SJSA1 (cell line): Measurements from ENCODE around the gene MAVS. TPM values are rescaled to one million over a fixed set of nuclear protein-coding genes. Genes with fewer than 3 reads are reported as not detected.
"Not testable (repeated sequence)": the region's sequence is repeated elsewhere in the genome, so short reads cannot be mapped to it uniquely, and the experiment has no call there.

ENCODE experiments used
- DNase-seq, 2 experiments: peaks; one replicate each; pipeline ENCODE4 v3.0.0-alpha.2; 2015 to 2020; ENCODE audit warnings: low spot score in 2 of 2, low read depth in 1 of 2
- H3K27ac ChIP-seq: fragments of 250-450 bp; sonication (Bioruptor Pico); 2 replicates; pipeline ENCODE4 v1.5.1; 2020; ENCODE audit warnings: mild to moderate bottlenecking, moderate library complexity
- H3K27me3 ChIP-seq: fragments of 250-450 bp; sonication (Bioruptor Pico); replicated peaks from 2 replicates; pipeline ENCODE4 v1.5.1; 2020; ENCODE audit warnings: mild to moderate bottlenecking, moderate library complexity
- H3K36me3 ChIP-seq: fragments of 250-450 bp; sonication (Bioruptor Pico); 2 replicates; pipeline ENCODE4 v1.5.1; 2020; ENCODE audit warnings: mild to moderate bottlenecking
- H3K4me1 ChIP-seq: fragments of 250-450 bp; sonication (Bioruptor Pico); replicated peaks from 2 replicates; pipeline ENCODE4 v1.6.1; 2021; ENCODE audit warnings: mild to moderate bottlenecking
- H3K4me3 ChIP-seq: fragments of 250-450 bp; sonication (Bioruptor Pico); 2 replicates; pipeline ENCODE4 v1.5.1; 2020; ENCODE audit warnings: mild to moderate bottlenecking
- H3K9me3 ChIP-seq: fragments of 250-450 bp; sonication (Bioruptor Pico); replicated peaks from 2 replicates; pipeline ENCODE4 v1.5.1; 2020; ENCODE audit warnings: mild to moderate bottlenecking
- total RNA-seq: library from RNA; depleted of rRNA; stranded (reverse); fragments of >200 nt; shearing (Covaris generic); gene quantifications from 2 replicates; pipeline ENCODE4 v1.2.3, GENCODE V29; 2014

MAVS gene
- total RNA-seq, 1 experiment from 2014 or later: 21.5 TPM

GRCh38 chr20:3820901-3821727 lies 25.5 kb upstream of the MAVS start:
- H3K4me1 ChIP-seq: peaks cover 22% of the 10 kb centered on the region
- H3K36me3 ChIP-seq: peaks cover 43% of the 10 kb centered on the region

GRCh38 chr20:3821996-3822395 lies 24.6 kb upstream of the MAVS start:
- Histone ChIP-seq H3K27me3 (no peaks in the 10 kb centered on the region), H3K27ac (no peak overlapping the region), H3K4me3 (no peak overlapping the region), H3K9me3 (no peaks in the 10 kb centered on the region), H3K36me3 (peaks cover 46% of the 10 kb centered on the region), H3K4me1 (peaks cover 22% of the 10 kb centered on the region)
- no peak for DNase-seq

More at GRCh38 chr20:3820901-3821727, 25.5 kb upstream of the MAVS start:
- peak overlapping the region; percentile 92 for H3K4me3 ChIP-seq
- H3K27me3 ChIP-seq: no peaks in the 10 kb centered on the region
- H3K9me3 ChIP-seq: no peaks in the 10 kb centered on the region
- DNase-seq: no peak
- peak overlapping the region; percentile 99 for H3K27ac ChIP-seq

- no peak overlapping the region for H3K27ac ChIP-seq
- no peak for DNase-seq
- no peaks in the 10 kb centered on the region for H3K27me3 ChIP-seq
- H3K36me3 ChIP-seq: peaks cover 50% of the 10 kb centered on the region
- H3K9me3 ChIP-seq: no peaks in the 10 kb centered on the region
- no peak overlapping the region for H3K4me3 ChIP-seq
- H3K4me1 ChIP-seq: peaks cover 13% of the 10 kb centered on the region
Measured at GRCh38 chr20:3823881-3824280, 22.8 kb upstream of the MAVS start.

GRCh38 chr20:3825526-3825925 lies 21.1 kb upstream of the MAVS start:
- Histone ChIP-seq H3K27ac (no peak overlapping the region), H3K27me3 (no peaks in the 10 kb centered on the region), H3K36me3 (peaks cover 46% of the 10 kb centered on the region), H3K4me1 (peaks cover 5% of the 10 kb centered on the region; the same call in 1 of the 2 replicates), H3K4me3 (no peak overlapping the region), H3K9me3 (no peaks in the 10 kb centered on the region)
- DNase-seq: no peak

- Histone ChIP-seq H3K4me3 (no peak overlapping the region), H3K36me3 (peaks cover 46% of the 10 kb centered on the region), H3K9me3 (no peaks in the 10 kb centered on the region), H3K27me3 (no peaks in the 10 kb centered on the region), H3K27ac (no peak overlapping the region), H3K4me1 (peaks cover 2% of the 10 kb centered on the region; the same call in 1 of the 2 replicates)
- no peak for DNase-seq
Measured at GRCh38 chr20:3826420-3826819, 20.2 kb upstream of the MAVS start.

- no peak overlapping the region for H3K4me3 ChIP-seq
- DNase-seq: no peak
- H3K27me3 ChIP-seq: no peaks in the 10 kb centered on the region
- no peak overlapping the region for H3K27ac ChIP-seq
- H3K4me1 ChIP-seq: no peaks in the 10 kb centered on the region
- peaks cover 25% of the 10 kb centered on the region for H3K36me3 ChIP-seq
- no peaks in the 10 kb centered on the region for H3K9me3 ChIP-seq
Measured at GRCh38 chr20:3828798-3829197, 17.8 kb upstream of the MAVS start.

- not testable (repeated sequence) for H3K27me3 ChIP-seq, H3K9me3 ChIP-seq, H3K4me3 ChIP-seq, H3K4me1 ChIP-seq, DNase-seq, H3K27ac ChIP-seq
- peaks cover 17% of the 10 kb centered on the region for H3K36me3 ChIP-seq
Measured at GRCh38 chr20:3829891-3830290, 16.7 kb upstream of the MAVS start.

GRCh38 chr20:3836132-3836531 lies 10.5 kb upstream of the MAVS start:
- Histone ChIP-seq H3K36me3 (no peaks in the 10 kb centered on the region), H3K9me3 (no peaks in the 10 kb centered on the region)

GRCh38 chr20:3839328-3839727 lies 7.3 kb upstream of the MAVS start:
- Histone ChIP-seq H3K4me1 (peaks cover 10% of the 10 kb centered on the region), H3K36me3 (no peaks in the 10 kb centered on the region), H3K27ac (no peak overlapping the region), H3K9me3 (no peaks in the 10 kb centered on the region), H3K27me3 (no peaks in the 10 kb centered on the region), H3K4me3 (no peak overlapping the region)
- DNase-seq: no peak

More at GRCh38 chr20:3836132-3836531, 10.5 kb upstream of the MAVS start:
- no peak for DNase-seq
- no peak overlapping the region for H3K27ac ChIP-seq
- H3K4me3 ChIP-seq: no peak overlapping the region
- no peaks in the 10 kb centered on the region for H3K27me3 ChIP-seq
- 0 out of 2 replicates have a peak, but pooled peaks cover 5% of the 10 kb centered on the region for H3K4me1 ChIP-seq

- not testable (repeated sequence) for DNase-seq, H3K4me1 ChIP-seq, H3K27me3 ChIP-seq, H3K9me3 ChIP-seq, H3K4me3 ChIP-seq, H3K27ac ChIP-seq, H3K36me3 ChIP-seq
Measured at GRCh38 chr20:3840201-3840600, 6.4 kb upstream of the MAVS start.

GRCh38 chr20:3842348-3842930 lies 4.2 kb upstream of the MAVS start:
- H3K36me3 ChIP-seq: peaks cover 8% of the 10 kb centered on the region
- no peak for DNase-seq
- H3K4me3 ChIP-seq: no peak overlapping the region
- peaks cover 19% of the 10 kb centered on the region for H3K4me1 ChIP-seq
- no peak overlapping the region for H3K27ac ChIP-seq
- no peaks in the 10 kb centered on the region for H3K27me3 ChIP-seq
- H3K9me3 ChIP-seq: no peaks in the 10 kb centered on the region

GRCh38 chr20:3843490-3843889 lies 3.1 kb upstream of the MAVS start:
- Histone ChIP-seq H3K4me1 (peaks cover 23% of the 10 kb centered on the region), H3K27me3 (no peaks in the 10 kb centered on the region), H3K36me3 (peaks cover 18% of the 10 kb centered on the region), H3K9me3 (no peaks in the 10 kb centered on the region), H3K4me3 (no peak overlapping the region), H3K27ac (peak overlapping the region; percentile 25; the same call in 1 of the 2 replicates)
- DNase-seq: peak; percentile 41 to 66

- H3K9me3 ChIP-seq, DNase-seq, H3K4me3 ChIP-seq, H3K27ac ChIP-seq, H3K27me3 ChIP-seq: not testable (repeated sequence)
- peaks cover 21% of the 10 kb centered on the region for H3K36me3 ChIP-seq
- H3K4me1 ChIP-seq: peaks cover 23% of the 10 kb centered on the region
Measured at GRCh38 chr20:3843990-3844619, 2.5 kb upstream of the MAVS start.

- Histone ChIP-seq H3K9me3 (no peaks in the 10 kb centered on the region), H3K36me3 (peaks cover 24% of the 10 kb centered on the region), H3K27me3 (no peaks in the 10 kb centered on the region), H3K27ac (peak overlapping the region; percentile 55), H3K4me3 (peak overlapping the region; percentile 85), H3K4me1 (peaks cover 18% of the 10 kb centered on the region)
- no peak for DNase-seq
Measured at GRCh38 chr20:3846378-3846739, 275 bp upstream of the MAVS start.
